Adrenal gland (tissue), 12 donors: Measurements from ENCODE around the gene TSPOAP1. TPM values are rescaled to one million over a fixed set of nuclear protein-coding genes. Genes with fewer than 3 reads are reported as not detected.

Experiments
- DNase-seq, 7 donors: peaks; one replicate each; pipeline ENCODE4 v3.0.0-alpha.2; 2019 to 2020
- H3K27ac ChIP-seq, 5 donors: fragments of 200-600 bp; sonication (generic) in 4 of 5; 1 replicate in 3 of 5; 2 replicates in 2 of 5; pipeline versions ENCODE4 v1.5.1 to v1.8.0; 2016 to 2020; ENCODE audit warnings: mild to moderate bottlenecking in 1 of 5
- H3K27me3 ChIP-seq: fragments of 200-600 bp; 2 replicates; pipeline ENCODE4 v1.8.0; 2021
- H3K36me3 ChIP-seq, 2 donors: fragments of 200-600 bp; replicated peaks in 1 of 2; 1 replicate in 1 of 2; 2 replicates in 1 of 2; pipeline versions ENCODE4 v1.5.1 to v1.8.0; 2018 to 2022
- H3K4me1 ChIP-seq, 2 donors: fragments of 200-600 bp; replicated peaks in 1 of 2; 1 replicate in 1 of 2; 2 replicates in 1 of 2; pipeline versions ENCODE4 v1.5.1 to v1.8.0; 2018 to 2021
- H3K4me3 ChIP-seq, 4 donors: fragments of 200-600 bp; sonication (generic) in 3 of 4; one replicate each; pipeline ENCODE4 v1.5.1; 2016 to 2018
- H3K9me3 ChIP-seq, 3 donors: fragments of 200-600 bp; sonication (generic) in 1 of 3; replicated peaks in 1 of 3; 1 replicate in 2 of 3; 2 replicates in 1 of 3; pipeline versions ENCODE4 v1.5.1 to v1.8.0; 2016 to 2021
- CTCF ChIP-seq, 6 experiments: fragments of 450-650 bp in 4 of 6; fragments of 200-600 bp in 2 of 6; sonication (generic) in 1 of 6; IDR thresholded peaks; 1 replicate in 5 of 6; 2 replicates in 1 of 6; pipeline versions ENCODE4 v1.5.1 to v1.8.0; 2016 to 2021; ENCODE audit warnings: antibody characterized with exemption in 6 of 6, mild to moderate bottlenecking in 2 of 6, moderate library complexity in 1 of 6
- POLR2A ChIP-seq, 2 donors: fragments of 450-650 bp; IDR thresholded peaks; one replicate each; pipeline ENCODE4 v1.6.1; 2017; ENCODE audit warnings: antibody characterized with exemption in 2 of 2, mild to moderate bottlenecking in 2 of 2, moderate library complexity in 1 of 2
- WGBS, 4 donors: extraction: QIAGEN DNeasy Blood & Tissue Kit in 2 of 4; methylation state at CpG; one replicate each; pipeline versions ENCODE4 v1.1.5 to v1.1.7; 2013 to 2017; 5-methylcytosine and 5-hydroxymethylcytosine counted together
- intact Hi-C, 2 donors: fragments of 100-400 bp; cut with DNase I; formaldehyde crosslinking; loops; one replicate each; pipeline versions ENCODE4 v1.14.1 to v1.15.0; 2022 to 2023
- polyA plus RNA-seq, 3 donors: library from polyadenylated mRNA; stranded (reverse); fragments of 200-250 nt in 2 of 3; fragments of 350-450 nt in 1 of 3; fragmentation: Illumina TruSeq in 1 of 3; extraction: RNeasy Lipid Tissue Mini Kit (QIAGEN cat#74804) in 1 of 3; gene quantifications; one replicate each; pipeline ENCODE4 v1.2.3, GENCODE V29; 2013 to 2014
- total RNA-seq, 9 donors: library from RNA; depleted of rRNA in 4 of 9; stranded (reverse); fragments of >200 nt in 4 of 9; fragments of 120-200 nt in 1 of 9; fragmentation: NEBNext Ultra II Directional in 1 of 9; extraction: Animal tissue kit (Norgen Biotek cat#: 25700) in 1 of 9; gene quantifications; one replicate each; pipeline versions ENCODE4 v1.1.0 to v1.2.4, GENCODE V29; 2013 to 2023
- donor health status: healthy with polysubstance abuse.
- donor health status: Bipolar disorder and iron deficiency.
- donor health status: DM: yes; HTN: yes; CAD: no.
- donor health status: DM: no; HTN: no; CAD: no.
- donor health status: DM: no; HTN: no; CAD: no.
- donor health status: DM: yes; HTN: yes; CAD: no.

Gene TSPOAP1
- total and polyA plus RNA-seq, 12 donors, result 4.7 to 140 (median 22.3) TPM

- H3K9me3 ChIP-seq, result no peaks in the 10 kb centered on the region
- WGBS, 4 donors, result 2 to 4% (median 3%) methylated on average over 26 of the region's 26 CpGs
- TF ChIP-seq POLR2A (IDR thresholded peaks at IDR 0.05) (peak; percentile 45 to 78), CTCF (IDR thresholded peaks at IDR 0.05) (no peak)
- DNase-seq, result peak in 6 of 7 donors; percentile 60 to 80 (median 68)
- intact Hi-C loops, result loop anchor here in 1 of 2 donors (5.0 kb wide), 1 partner anchor 45 kb away; no protein-coding TSS in a partner anchor
- no peaks in the 10 kb centered on the region for H3K27me3 ChIP-seq
- peak overlapping the region; percentile 80 to 93 (median 89) for H3K27ac ChIP-seq
- peaks cover 7 to 16% of the 10 kb centered on the region in 2 donors for H3K4me1 ChIP-seq
- peak overlapping the region; percentile 1 to 85 (median 59) for H3K4me3 ChIP-seq
- H3K36me3 ChIP-seq, result peaks cover 0 to 33% of the 10 kb centered on the region in 2 donors
Observed at GRCh38 chr17:58352596-58353388, 24.2 kb upstream of the TSPOAP1 start.

GRCh38 chr17:58351831-58352595, 23.4 kb upstream of the TSPOAP1 start, which contains the start of gene SUPT4H1:
Gene SUPT4H1 (minus strand): TSS chr17:58352201. CDS start chr17:58352135, 66 bp downstream.
- TF ChIP-seq POLR2A (IDR thresholded peaks at IDR 0.05), result peak; percentile 85 to 88
- TF ChIP-seq CTCF (IDR thresholded peaks at IDR 0.05), result peak in 3 of 6 experiments; percentile 18 to 41 (median 18)
- Histone ChIP-seq H3K9me3 (no peaks in the 10 kb centered on the region), H3K27me3 (no peaks in the 10 kb centered on the region), H3K4me3 (peak within 1 kb of the TSS; percentile 42 to 85 (median 72)), H3K27ac (peak within 1 kb of the TSS; percentile 80 to 93 (median 89)), H3K36me3 (peaks cover 0 to 36% of the 10 kb centered on the region in 2 donors), H3K4me1 (peaks cover 7 to 16% of the 10 kb centered on the region in 2 donors)
- intact Hi-C loops, result loop anchor here in 1 of 2 donors (5.0 kb wide), 1 partner anchor 45 kb away; no protein-coding TSS in a partner anchor
- peak; percentile 89 to 94 (median 92) for DNase-seq
- WGBS, 4 donors, result 0 to 1% (median 0%) methylated on average over 30 to 60 of the region's 60 CpGs

GRCh38 chr17:58351182-58351581, 22.6 kb upstream of the TSPOAP1 start:
- no peak for DNase-seq
- Histone ChIP-seq H3K27me3 (no peaks in the 10 kb centered on the region), H3K27ac (peak overlapping the region in 1 of 5 donors; percentile 93), H3K4me3 (peak overlapping the region in 3 of 4 donors; percentile 41 to 85 (median 67)), H3K36me3 (peaks cover 0 to 44% of the 10 kb centered on the region in 2 donors), H3K4me1 (peaks cover 7 to 16% of the 10 kb centered on the region in 2 donors), H3K9me3 (no peaks in the 10 kb centered on the region)
- TF ChIP-seq POLR2A (IDR thresholded peaks at IDR 0.05) (no peak), CTCF (IDR thresholded peaks at IDR 0.05) (no peak)
- 42 to 54% (median 52%) methylated on average over 4 of the region's 4 CpGs for WGBS, 4 donors
- intact Hi-C loops, result loop anchor here in 1 of 2 donors (5.0 kb wide), 1 partner anchor 44 kb away; no protein-coding TSS in a partner anchor

- Histone ChIP-seq H3K36me3 (peaks cover 0 to 61% of the 10 kb centered on the region in 2 donors), H3K4me1 (peaks cover 6 to 12% of the 10 kb centered on the region in 2 donors), H3K9me3 (no peaks in the 10 kb centered on the region), H3K27me3 (no peaks in the 10 kb centered on the region), H3K4me3 (no peak overlapping the region), H3K27ac (no peak overlapping the region)
- intact Hi-C loops, result no loop called here
- WGBS, 4 donors, result 87 to 97% (median 90%) methylated on average over 1 of the region's 1 CpG
- no peak for TF ChIP-seq POLR2A (IDR thresholded peaks at IDR 0.05)
- no peak for TF ChIP-seq CTCF (IDR thresholded peaks at IDR 0.05)
- DNase-seq, result no peak
Observed at GRCh38 chr17:58348038-58348437, 19.4 kb upstream of the TSPOAP1 start.
